CD14-positive monocyte (primary cell): Measurements from ENCODE around the gene SETD5. TPM values are rescaled to one million over a fixed set of nuclear protein-coding genes. Genes with fewer than 3 reads are reported as not detected.
"Not testable (repeated sequence)": the region's sequence is repeated elsewhere in the genome, so short reads cannot be mapped to it uniquely, and the experiment has no call there.

Experiments
- DNase-seq, 3 donors: peaks; one replicate each; pipeline ENCODE4 v3.0.0-alpha.2; 2011 to 2022
- H2AFZ ChIP-seq: 2 replicates; pipeline ENCODE4 v1.6.0; 2012; ENCODE audit warnings: mild to moderate bottlenecking, low read depth, low read length, inconsistent platforms; ENCODE audit not compliant: insufficient read depth, poor library complexity, severe bottlenecking
- H3K27ac ChIP-seq, 2 donors: 1 replicate in 1 of 2; 2 replicates in 1 of 2; pipeline ENCODE4 v1.5.1; 2012 to 2013; ENCODE audit warnings: low read length in 2 of 2, control low read depth in 1 of 2, inconsistent platforms in 1 of 2, low read depth in 1 of 2, mild to moderate bottlenecking in 1 of 2
- H3K27me3 ChIP-seq, 2 donors: one replicate each; pipeline versions ENCODE4 v1.6.0 to v1.6.1; 2011 to 2013; ENCODE audit warnings: low read length in 2 of 2; ENCODE audit not compliant: control insufficient read depth in 2 of 2, insufficient read depth in 2 of 2
- H3K36me3 ChIP-seq, 2 donors: replicated peaks in 1 of 2; 1 replicate in 1 of 2; 2 replicates in 1 of 2; pipeline versions ENCODE4 v1.5.1 to v1.6.1; 2012 to 2013; ENCODE audit warnings: low read length in 2 of 2, control low read depth in 1 of 2, inconsistent platforms in 1 of 2, mild to moderate bottlenecking in 1 of 2; ENCODE audit not compliant: insufficient read depth in 2 of 2, control insufficient read depth in 1 of 2
- H3K4me1 ChIP-seq, 2 donors: 1 replicate in 1 of 2; 2 replicates in 1 of 2; pipeline versions ENCODE4 v1.5.1 to v1.6.1; 2012 to 2013; ENCODE audit warnings: low read length in 2 of 2, control low read depth in 1 of 2, inconsistent platforms in 1 of 2, mild to moderate bottlenecking in 1 of 2, moderate library complexity in 1 of 2; ENCODE audit not compliant: insufficient read depth in 2 of 2, control insufficient read depth in 1 of 2
- H3K4me2 ChIP-seq: replicated peaks from 2 replicates; pipeline ENCODE3; 2012; ENCODE audit warnings: low read length, moderate library complexity, mild to moderate bottlenecking; ENCODE audit not compliant: poor library complexity, severe bottlenecking; ENCODE audit errors: extremely low read depth
- H3K4me3 ChIP-seq, 3 experiments: fragments of 200-600 bp in 1 of 3; sonication (generic) in 1 of 3; replicated peaks in 1 of 3; 1 replicate in 2 of 3; 2 replicates in 1 of 3; pipeline ENCODE4 v1.5.1; 2011 to 2013; ENCODE audit warnings: low read length in 3 of 3, mild to moderate bottlenecking in 3 of 3, control low read depth in 2 of 3, low read depth in 2 of 3, inconsistent platforms in 1 of 3, moderate library complexity in 1 of 3
- H3K79me2 ChIP-seq: 2 replicates; pipeline ENCODE4 v1.6.0; 2012; ENCODE audit warnings: mild to moderate bottlenecking, control low read depth, inconsistent platforms, low read length, moderate library complexity; ENCODE audit not compliant: insufficient read depth
- H3K9ac ChIP-seq: 2 replicates; pipeline ENCODE4 v1.6.0; 2017; ENCODE audit warnings: low read length, mild to moderate bottlenecking; ENCODE audit not compliant: insufficient read depth, poor library complexity, severe bottlenecking
- H3K9me3 ChIP-seq, 2 donors: replicated peaks in 1 of 2; 1 replicate in 1 of 2; 2 replicates in 1 of 2; pipeline versions ENCODE4 v1.5.1 to v1.6.1; 2012 to 2013; ENCODE audit warnings: low read length in 2 of 2, control low read depth in 1 of 2; ENCODE audit not compliant: control insufficient read depth in 1 of 2, insufficient read depth in 1 of 2
- H4K20me1 ChIP-seq: 2 replicates; pipeline ENCODE4 v1.6.0; 2012; ENCODE audit warnings: mild to moderate bottlenecking, low read length, control low read depth, moderate library complexity; ENCODE audit not compliant: insufficient read depth
- H3K27ac Mint-ChIP-seq, 7 donors: one replicate each; pipeline ENCODE4 v1.8.0; 2020; ENCODE audit warnings: mild to moderate bottlenecking in 7 of 7, mixed read lengths in 7 of 7, moderate library complexity in 6 of 7, inconsistent platforms in 2 of 7
- H3K27me3 Mint-ChIP-seq, 3 donors: one replicate each; pipeline ENCODE4 v1.8.0; 2021 to 2022; ENCODE audit warnings: low read depth in 3 of 3, mild to moderate bottlenecking in 3 of 3, mixed read lengths in 3 of 3, moderate library complexity in 3 of 3, inconsistent platforms in 1 of 3
- H3K36me3 Mint-ChIP-seq, 2 donors: one replicate each; pipeline ENCODE4 v1.8.0; 2020; ENCODE audit warnings: mixed read lengths in 2 of 2, inconsistent platforms in 1 of 2, mild to moderate bottlenecking in 1 of 2
- H3K4me1 Mint-ChIP-seq: one replicate; pipeline ENCODE4 v1.8.0; 2020; ENCODE audit warnings: mild to moderate bottlenecking, mixed read lengths
- H3K4me3 Mint-ChIP-seq, 2 donors: one replicate each; pipeline ENCODE4 v1.8.0; 2020; ENCODE audit warnings: mild to moderate bottlenecking in 2 of 2, mixed read lengths in 2 of 2, moderate library complexity in 1 of 2
- H3K9me3 Mint-ChIP-seq, 7 donors: one replicate each; pipeline ENCODE4 v1.8.0; 2020 to 2022; ENCODE audit warnings: mixed read lengths in 7 of 7, mild to moderate bottlenecking in 6 of 7, moderate library complexity in 6 of 7, inconsistent platforms in 2 of 7
- CTCF ChIP-seq: fragments of 200-600 bp; IDR thresholded peaks from one replicate; pipeline ENCODE4 v1.8.0; 2022; ENCODE audit warnings: antibody characterized with exemption, mild to moderate bottlenecking
- WGBS: methylation state at CpG from one replicate; pipeline ENCODE4 v1.1.5; 2013; ENCODE audit warnings: missing lambda C conversion rate; ENCODE audit not compliant: insufficient coverage; 5-methylcytosine and 5-hydroxymethylcytosine counted together
- intact Hi-C, 2 donors: fragments of 100-400 bp; cut with micrococcal nuclease; formaldehyde crosslinking; loops; one replicate each; pipeline versions ENCODE4 v1.15.0 to v1.15.1; 2023
- polyA plus RNA-seq, 3 donors: library from polyadenylated mRNA; depleted of rRNA in 1 of 3; unstranded in 2 of 3; stranded (reverse) in 1 of 3; fragments of 300-500 nt in 2 of 3; fragments of >200 nt in 1 of 3; fragmentation: Illumina TruSeq in 2 of 3; gene quantifications; 1 replicate in 2 of 3; 2 replicates in 1 of 3; pipeline ENCODE4 v1.2.3, GENCODE V29; 2012 to 2021

The SETD5 gene
- polyA plus RNA-seq, 3 donors = 4.1 to 51.5 (median 13.7) TPM

- Histone ChIP-seq H3K79me2 (no peaks in the 10 kb centered on the region), H3K27me3 (no peaks in the 10 kb centered on the region), H3K4me3 (no peak overlapping the region), H3K9me3 (peaks cover 3 to 13% of the 10 kb centered on the region in 2 donors), H2AFZ (no peak overlapping the region), H3K4me2 (no peak overlapping the region), H3K36me3 (peaks cover 14 to 46% of the 10 kb centered on the region in 2 donors), H3K9ac (no peak overlapping the region), H3K27ac (no peak overlapping the region), H4K20me1 (no peaks in the 10 kb centered on the region), H3K4me1 (no peaks in the 10 kb centered on the region)
- no peak overlapping the region for H3K27ac Mint-ChIP-seq
- H3K4me1 Mint-ChIP-seq = no peaks in the 10 kb centered on the region
- H3K36me3 Mint-ChIP-seq = peaks cover 30 to 50% of the 10 kb centered on the region in 2 donors
- no peaks in the 10 kb centered on the region for H3K27me3 Mint-ChIP-seq
- WGBS = no CpG with 5 or more reads among the region's 1 CpG
- intact Hi-C loops = no loop called here
- H3K9me3 Mint-ChIP-seq = peaks cover 7 to 18% (median 11%) of the 10 kb centered on the region in 7 donors
- no peak for TF ChIP-seq CTCF
- DNase-seq = no peak
- no peak overlapping the region for H3K4me3 Mint-ChIP-seq
Measured at GRCh38 chr3:9485248-9485647, 87.8 kb downstream of the SETD5 start.

- no peaks in the 10 kb centered on the region for H3K27me3 ChIP-seq
- H3K36me3 ChIP-seq = peaks cover 0 to 7% of the 10 kb centered on the region in 2 donors
- H3K9ac ChIP-seq = no peak overlapping the region
- H3K27me3 Mint-ChIP-seq = peaks cover 2 to 9% (median 3%) of the 10 kb centered on the region in 3 donors
- H3K4me1 ChIP-seq = no peaks in the 10 kb centered on the region
- WGBS = 80% methylated on average over 1 of the region's 3 CpGs
- no peak overlapping the region for H3K4me2 ChIP-seq
- peaks cover 3 to 13% of the 10 kb centered on the region in 2 donors for H3K9me3 ChIP-seq
- H3K27ac ChIP-seq = no peak overlapping the region
- no peak overlapping the region for H2AFZ ChIP-seq
- no peak overlapping the region for H3K4me3 Mint-ChIP-seq
- DNase-seq = no peak
- peaks cover 5 to 18% (median 10%) of the 10 kb centered on the region in 7 donors for H3K9me3 Mint-ChIP-seq
- H3K79me2 ChIP-seq = no peaks in the 10 kb centered on the region
- H3K4me1 Mint-ChIP-seq = no peaks in the 10 kb centered on the region
- peak overlapping the region in 1 of 7 donors; percentile 1 for H3K27ac Mint-ChIP-seq
- no peak overlapping the region for H3K4me3 ChIP-seq
- intact Hi-C loops = no loop called here
- no peaks in the 10 kb centered on the region for H4K20me1 ChIP-seq
- peaks cover 3 to 10% of the 10 kb centered on the region in 2 donors for H3K36me3 Mint-ChIP-seq
- no peak for TF ChIP-seq CTCF
Measured at GRCh38 chr3:9491506-9491905, 94.1 kb downstream of the SETD5 start.

- H3K79me2 ChIP-seq, DNase-seq: not testable (repeated sequence)
- WGBS = 98% methylated on average over 14 of the region's 15 CpGs
Measured at GRCh38 chr3:9494036-9494435, 96.6 kb downstream of the SETD5 start.

More at GRCh38 chr3:9494036-9494435, 96.6 kb downstream of the SETD5 start:
- H3K36me3 ChIP-seq, H3K27ac Mint-ChIP-seq, H3K36me3 Mint-ChIP-seq, H3K27me3 ChIP-seq, H3K9me3 Mint-ChIP-seq, H3K4me3 ChIP-seq, H2AFZ ChIP-seq, H3K4me2 ChIP-seq, H4K20me1 ChIP-seq, H3K9me3 ChIP-seq, H3K9ac ChIP-seq, H3K4me3 Mint-ChIP-seq, H3K4me1 ChIP-seq, H3K27ac ChIP-seq, intact Hi-C loops, H3K4me1 Mint-ChIP-seq: not testable (repeated sequence)
- peaks cover 12 to 17% (median 13%) of the 10 kb centered on the region in 3 donors for H3K27me3 Mint-ChIP-seq
